Activated T-cell treated with anti-CD3 and anti-CD28 coated beads for 4 hours (primary cell): ENCODE data around the gene ANXA10.
A peak's percentile ranks its signal among the peaks of the same experiment; 100 is the strongest.
"Not testable (repeated sequence)": the region's sequence is repeated elsewhere in the genome, so short reads cannot be mapped to it uniquely, and the experiment has no call there.

Experiments
- DNase-seq: peaks from one replicate; pipeline ENCODE4 v3.0.0-alpha.2; 2020

The ANXA10 gene

GRCh38 chr4:168119890-168120289 is 27.6 kb downstream of the ANXA10 start:
- DNase-seq: no peak

DNA sequence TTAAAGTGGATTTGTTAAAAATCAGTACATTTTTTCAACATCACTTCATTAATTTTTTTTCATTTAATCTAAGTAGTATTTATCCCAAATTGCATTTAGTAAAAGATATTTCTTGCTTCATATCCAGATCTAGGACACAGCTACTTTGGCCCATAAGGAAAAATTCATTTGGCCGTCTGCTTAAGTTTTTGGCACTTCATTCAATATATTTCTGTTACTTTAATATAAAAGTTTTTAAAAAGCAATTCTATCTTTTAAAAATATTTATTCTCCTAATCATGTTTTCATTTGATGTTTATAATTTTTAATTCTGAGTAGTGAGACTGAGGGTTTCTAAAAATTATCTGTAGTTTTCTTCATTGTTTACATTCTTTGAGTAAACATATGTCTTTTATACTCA is 28.5 kb downstream of the ANXA10 start:
- no peak for DNase-seq

DNA sequence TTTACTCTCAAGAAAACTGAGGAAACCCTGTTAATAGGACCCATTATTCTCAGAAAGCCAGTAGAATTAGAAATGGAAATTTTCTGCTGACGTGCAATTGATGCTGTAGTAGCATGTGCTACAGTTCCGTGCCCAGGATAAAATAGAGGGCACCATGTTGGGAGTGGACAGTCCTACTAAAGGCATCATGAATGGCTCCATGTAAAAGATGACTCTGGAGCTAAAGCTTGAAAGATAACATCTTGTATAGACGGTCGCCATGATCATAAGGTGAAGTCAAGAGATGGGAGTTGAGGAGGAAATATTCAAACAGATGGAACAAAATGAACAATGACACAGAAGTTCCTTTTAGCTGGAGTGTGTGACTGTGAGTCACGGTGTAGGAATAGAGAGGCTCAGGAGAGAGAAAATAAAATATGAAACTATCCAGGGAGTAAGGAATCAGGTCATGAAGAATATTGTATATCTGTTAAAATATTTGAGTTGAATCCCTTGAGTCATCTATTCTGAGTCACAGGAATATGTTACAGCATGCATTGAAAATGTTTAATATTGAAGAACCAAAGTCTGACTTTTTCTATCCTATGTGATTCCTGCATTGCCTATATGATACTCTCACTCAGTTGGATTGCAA is 31.8 kb downstream of the ANXA10 start:
- no peak for DNase-seq

- DNase-seq: no peak
Measured at GRCh38 chr4:168126952-168127351, 34.6 kb downstream of the ANXA10 start.

GRCh38 chr4:168128601-168129000 is 36.3 kb downstream of the ANXA10 start:
- DNase-seq: no peak

- DNase-seq: no peak
Measured at GRCh38 chr4:168129046-168129772, 36.9 kb downstream of the ANXA10 start.

- DNase-seq: no peak
Measured at GRCh38 chr4:168129802-168130201, 37.5 kb downstream of the ANXA10 start.

DNA sequence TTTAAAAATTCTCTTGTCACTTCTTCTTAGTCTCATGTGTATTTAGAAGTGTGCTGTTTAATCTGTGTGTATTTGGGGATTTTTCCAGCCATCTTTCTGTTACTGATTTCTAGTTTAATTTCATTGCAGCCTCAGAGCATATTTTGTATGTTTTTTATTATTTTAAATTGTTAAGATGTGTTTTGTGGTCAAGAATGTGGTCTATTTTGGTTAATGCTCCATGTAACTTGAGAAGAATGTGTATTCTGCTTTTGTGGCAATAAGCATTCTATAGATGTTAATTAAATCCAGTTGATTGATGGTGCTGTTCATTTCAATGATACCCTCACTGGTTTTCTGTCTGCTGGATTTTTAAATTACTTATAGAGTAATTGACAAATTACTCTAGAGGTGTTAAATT is 38.9 kb downstream of the ANXA10 start:
- DNase-seq: no peak

DNA sequence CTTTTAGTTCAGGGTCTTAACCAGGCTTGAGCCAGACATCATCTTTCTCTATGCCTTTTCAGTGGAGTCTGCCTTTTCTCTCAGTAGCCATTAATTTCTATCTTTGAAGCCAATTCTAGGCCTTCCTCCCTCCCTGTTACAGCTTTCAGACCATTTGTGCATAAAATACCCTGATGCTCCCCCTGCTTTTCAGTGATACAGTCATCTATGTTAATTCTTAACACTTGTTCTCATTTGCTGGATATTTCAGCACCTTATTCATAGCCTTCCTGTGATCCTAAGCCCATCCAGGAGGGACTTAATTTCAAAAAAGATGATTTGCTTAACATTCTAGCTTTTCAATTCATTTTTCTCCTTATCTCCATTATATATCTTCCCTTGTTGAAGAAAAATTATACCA is 42.3 kb downstream of the ANXA10 start:
- no peak for DNase-seq

- not testable (repeated sequence) for DNase-seq
Measured at GRCh38 chr4:168135860-168136259, 43.5 kb downstream of the ANXA10 start.

- DNase-seq: not testable (repeated sequence)
Measured at GRCh38 chr4:168137695-168138094, 45.4 kb downstream of the ANXA10 start.

- DNase-seq: no peak
Measured at GRCh38 chr4:168138143-168138542, 45.8 kb downstream of the ANXA10 start.

DNA sequence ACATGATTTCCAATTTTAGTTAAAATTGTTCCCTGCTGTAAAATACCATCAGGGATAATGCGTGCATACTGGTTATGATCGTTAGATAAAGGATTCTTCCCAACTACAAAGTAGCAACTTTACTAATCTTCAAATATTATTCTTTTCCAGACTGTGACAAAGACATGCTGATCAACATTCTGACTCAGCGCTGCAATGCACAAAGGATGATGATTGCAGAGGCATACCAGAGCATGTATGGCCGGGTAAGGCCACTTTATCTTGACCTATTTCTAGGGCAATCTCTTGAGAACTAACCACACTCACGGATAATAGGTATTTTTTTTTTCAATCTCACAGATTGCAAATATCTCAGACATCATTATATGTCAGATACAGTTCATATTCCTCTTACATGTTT is 47.0 kb downstream of the ANXA10 start:
- DNase-seq: no peak

- DNase-seq: no peak
Measured at GRCh38 chr4:168141733-168142132, 49.4 kb downstream of the ANXA10 start.

- no peak for DNase-seq
Measured at GRCh38 chr4:168143601-168144000, 51.3 kb downstream of the ANXA10 start.

DNA sequence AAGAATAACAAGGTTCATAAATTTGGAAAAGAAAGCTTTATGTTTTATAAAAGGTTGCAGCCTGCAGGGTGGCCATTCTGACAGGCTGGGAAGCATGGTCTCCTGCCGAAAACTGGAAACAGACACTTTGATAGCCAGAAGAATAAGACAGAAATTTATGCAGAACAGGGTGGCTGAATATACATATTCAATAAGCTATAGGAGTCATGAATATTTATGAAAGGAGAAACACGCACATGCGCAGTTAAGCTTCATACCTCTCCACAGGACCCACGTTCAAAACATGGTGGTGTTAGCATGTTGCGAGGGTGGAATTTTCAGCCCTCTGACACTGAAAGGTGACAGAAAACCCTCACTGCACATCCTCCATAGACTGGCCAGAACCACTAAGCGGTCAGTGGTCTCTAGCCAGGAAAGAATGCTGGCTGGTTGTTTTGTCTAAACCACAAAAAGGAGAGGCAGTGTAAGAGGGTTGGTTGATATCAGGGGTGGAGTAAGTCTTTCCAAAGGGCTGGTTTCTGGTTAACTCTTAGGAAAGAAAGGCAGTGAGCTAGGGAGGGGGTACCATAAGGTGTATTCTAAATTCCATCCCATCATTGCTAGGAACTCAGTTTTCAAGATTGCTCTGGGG is 58.2 kb downstream of the ANXA10 start:
- DNase-seq: no peak

GRCh38 chr4:168151327-168151726 is 59.0 kb downstream of the ANXA10 start:
- no peak for DNase-seq

DNA sequence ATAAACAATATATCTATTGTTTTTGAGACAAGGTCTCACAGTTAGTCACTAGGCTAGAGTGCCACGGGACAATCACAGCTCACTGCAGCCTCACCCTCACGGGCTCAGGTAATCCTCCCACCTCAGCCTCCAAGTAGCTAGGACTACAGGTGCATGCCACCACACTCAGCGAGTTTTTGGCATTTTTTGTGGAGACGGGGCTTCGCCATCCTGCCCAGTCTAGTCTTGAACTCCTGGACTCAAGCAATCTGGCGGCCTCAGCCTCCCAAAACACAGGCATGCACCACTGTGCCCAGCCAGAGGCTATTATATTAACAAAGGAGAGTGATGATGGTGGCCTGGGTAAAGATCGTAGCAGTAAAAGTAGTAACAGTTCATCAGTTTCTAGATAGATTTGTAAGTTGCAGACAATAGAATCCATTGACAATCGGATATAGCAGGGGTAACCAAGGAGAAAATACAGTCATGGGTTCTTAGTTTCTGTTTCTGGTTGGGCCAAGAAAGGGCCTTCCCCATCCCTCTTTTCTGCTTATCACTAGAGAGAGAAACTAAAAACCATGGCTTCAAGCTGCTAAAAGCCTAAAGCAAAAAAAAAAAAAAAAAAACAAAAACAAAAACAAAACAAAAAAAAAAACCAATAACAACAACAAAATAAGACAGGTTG is 60.6 kb downstream of the ANXA10 start:
- DNase-seq: no peak

DNA sequence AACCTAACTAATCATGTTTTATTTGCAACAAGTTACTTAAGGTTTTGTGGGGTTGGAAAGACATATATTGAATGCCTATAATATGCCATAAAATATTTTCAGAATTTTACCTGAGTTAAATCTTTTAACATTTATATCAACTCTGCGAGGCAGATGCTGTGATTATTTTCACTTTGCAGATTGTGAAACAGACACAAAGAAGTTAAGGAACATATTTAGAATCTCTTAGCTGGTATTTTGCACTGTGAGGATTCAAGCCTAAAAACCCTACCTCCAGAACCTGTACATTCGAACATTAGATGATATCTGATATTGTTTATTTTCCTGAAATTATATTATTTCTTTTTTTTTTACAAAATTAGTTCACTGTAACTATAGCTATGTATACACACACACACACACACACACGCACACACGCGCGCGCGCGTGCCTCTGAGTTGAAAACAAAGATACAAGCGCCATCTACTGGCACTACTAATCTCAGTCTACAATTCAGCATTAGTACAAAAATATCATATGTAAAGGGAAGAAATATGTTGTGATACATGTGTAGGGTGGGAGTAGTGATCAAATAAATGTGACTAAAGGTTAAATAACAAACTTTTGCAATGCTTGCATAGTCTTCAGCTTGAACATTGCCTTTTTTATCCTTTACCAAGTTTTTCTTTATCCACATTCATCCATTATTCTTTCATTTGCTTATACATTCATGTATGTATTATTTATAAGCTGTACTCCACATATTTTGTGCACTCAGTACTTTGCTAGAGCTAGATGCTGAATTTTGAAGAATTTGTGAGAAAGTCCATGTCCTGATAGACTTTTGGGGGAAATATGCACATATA is 61.5 kb downstream of the ANXA10 start:
- DNase-seq: peak; percentile 43

DNA sequence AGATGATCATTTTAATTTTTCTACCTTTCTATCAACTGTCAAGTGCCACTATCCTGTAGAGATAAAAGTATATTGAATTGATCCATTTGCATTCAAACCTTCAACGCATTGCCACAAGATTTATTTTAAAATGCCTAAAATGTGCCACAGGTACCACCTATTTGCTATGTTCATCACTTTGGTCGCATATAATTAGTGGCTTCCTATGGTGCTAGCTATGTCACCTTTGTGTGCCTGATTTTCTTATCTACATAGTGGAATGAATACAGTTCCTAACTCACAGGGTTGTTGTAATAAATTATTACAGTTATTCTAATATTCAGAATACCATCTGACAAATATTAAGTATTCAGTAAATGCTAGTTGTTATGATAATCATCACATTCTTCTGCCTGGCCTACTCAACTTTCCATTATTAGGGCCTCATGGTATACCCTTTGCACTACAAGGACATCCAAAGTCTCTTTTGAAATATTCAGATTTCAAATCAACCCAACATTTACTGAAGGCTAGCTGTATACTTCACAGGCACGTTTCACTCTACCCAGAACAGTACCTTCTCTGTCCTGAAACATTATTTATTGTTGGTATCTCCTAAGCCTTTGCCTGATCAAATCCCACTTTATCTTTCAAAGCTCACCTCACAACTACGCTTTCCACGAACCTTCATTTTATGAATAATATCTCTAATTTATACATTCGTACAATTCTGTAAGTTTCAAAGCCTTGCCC is 62.4 kb downstream of the ANXA10 start:
- DNase-seq: no peak

DNA sequence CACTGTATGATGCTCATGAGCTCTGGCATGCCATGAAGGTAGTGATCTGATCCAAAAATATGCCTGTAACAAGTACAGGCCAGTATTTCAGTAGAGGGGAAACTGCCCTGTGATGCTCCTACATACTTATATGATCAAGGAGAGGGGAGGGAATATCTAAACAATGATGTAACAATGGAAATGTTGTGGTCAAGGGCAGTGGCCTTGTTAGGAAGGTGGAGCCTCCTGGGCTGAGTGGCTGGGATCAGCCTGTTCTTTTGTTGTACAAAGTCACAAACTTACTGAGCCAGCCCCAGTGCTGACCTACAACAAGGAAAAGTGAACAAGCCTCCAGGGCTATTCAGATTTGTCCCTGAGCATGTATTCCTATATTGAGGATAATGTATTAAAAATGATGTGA is 70.3 kb downstream of the ANXA10 start:
- no peak for DNase-seq

DNA sequence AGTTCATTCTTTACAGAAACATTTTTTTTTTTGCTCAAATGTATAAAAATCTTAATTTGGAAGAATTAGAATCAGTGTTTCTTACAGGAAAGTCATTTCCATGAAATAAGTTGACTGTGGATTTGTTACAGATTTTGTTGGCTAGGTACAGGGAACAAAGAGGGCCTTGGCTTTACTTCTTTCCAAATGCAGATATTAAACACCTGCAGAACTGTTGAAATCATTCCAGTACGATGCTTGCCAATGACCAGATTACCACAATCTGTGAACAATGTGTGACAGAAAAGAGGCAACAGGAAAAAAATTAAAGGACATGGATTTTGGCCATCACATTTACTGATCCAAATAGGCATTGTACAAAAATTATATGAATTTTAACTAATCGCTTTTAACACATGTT is 70.8 kb downstream of the ANXA10 start:
- DNase-seq: no peak
